ENCODE measurements around the gene PPP6R1.
A peak's percentile ranks its signal among the peaks of the same experiment; 100 is the strongest.

PPP6R1 gene, protein sequence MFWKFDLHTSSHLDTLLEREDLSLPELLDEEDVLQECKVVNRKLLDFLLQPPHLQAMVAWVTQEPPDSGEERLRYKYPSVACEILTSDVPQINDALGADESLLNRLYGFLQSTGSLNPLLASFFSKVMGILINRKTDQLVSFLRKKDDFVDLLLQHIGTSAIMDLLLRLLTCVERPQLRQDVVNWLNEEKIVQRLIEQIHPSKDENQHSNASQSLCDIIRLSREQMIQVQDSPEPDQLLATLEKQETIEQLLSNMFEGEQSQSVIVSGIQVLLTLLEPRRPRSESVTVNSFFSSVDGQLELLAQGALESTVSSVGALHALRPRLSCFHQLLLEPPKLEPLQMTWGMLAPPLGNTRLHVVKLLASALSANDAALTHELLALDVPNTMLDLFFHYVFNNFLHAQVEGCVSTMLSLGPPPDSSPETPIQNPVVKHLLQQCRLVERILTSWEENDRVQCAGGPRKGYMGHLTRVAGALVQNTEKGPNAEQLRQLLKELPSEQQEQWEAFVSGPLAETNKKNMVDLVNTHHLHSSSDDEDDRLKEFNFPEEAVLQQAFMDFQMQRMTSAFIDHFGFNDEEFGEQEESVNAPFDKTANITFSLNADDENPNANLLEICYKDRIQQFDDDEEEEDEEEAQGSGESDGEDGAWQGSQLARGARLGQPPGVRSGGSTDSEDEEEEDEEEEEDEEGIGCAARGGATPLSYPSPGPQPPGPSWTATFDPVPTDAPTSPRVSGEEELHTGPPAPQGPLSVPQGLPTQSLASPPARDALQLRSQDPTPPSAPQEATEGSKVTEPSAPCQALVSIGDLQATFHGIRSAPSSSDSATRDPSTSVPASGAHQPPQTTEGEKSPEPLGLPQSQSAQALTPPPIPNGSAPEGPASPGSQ

DNA sequence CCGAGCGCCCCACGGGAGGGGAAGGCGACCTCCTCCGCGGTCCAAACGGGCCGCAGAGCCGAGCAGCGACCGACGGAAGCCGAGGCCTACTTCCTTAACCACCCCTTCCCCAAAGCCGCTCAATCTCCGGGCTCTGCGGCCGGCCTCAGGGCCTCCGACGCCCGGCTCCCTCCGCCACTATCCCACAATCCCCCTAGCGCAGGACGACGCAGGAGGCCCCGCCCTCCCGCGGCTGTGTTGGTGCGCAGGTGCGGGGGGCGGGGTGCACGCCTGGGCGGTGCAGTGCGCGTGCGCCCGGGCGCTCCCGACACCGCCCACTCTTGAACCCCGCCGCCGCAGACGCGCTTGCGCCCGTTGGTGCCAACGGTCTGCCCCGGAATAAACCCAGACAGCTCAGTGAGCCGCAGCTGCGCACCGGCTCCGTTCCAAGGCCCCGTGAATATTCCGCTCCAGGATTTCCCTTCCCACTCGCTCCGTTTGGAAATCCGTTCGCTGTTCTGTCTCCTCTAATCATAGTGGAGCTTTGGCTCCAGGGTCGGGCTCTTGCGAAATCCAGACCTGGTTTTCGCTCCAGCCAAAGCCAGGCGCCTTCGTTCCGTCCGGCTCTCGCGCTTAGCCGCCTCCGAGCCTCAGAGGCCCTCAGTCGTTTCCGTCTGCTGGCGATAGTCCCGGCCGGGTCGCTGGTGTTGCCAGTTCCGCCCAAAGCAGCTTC is at the start of gene PPP6R1:
TSS of gene PPP6R1 (minus strand) at position 190 of the 712 bp plus-strand sequence. CDS start 11,914 bp downstream, outside the sequence.
- DNase-seq = peak; percentile 98

DNA sequence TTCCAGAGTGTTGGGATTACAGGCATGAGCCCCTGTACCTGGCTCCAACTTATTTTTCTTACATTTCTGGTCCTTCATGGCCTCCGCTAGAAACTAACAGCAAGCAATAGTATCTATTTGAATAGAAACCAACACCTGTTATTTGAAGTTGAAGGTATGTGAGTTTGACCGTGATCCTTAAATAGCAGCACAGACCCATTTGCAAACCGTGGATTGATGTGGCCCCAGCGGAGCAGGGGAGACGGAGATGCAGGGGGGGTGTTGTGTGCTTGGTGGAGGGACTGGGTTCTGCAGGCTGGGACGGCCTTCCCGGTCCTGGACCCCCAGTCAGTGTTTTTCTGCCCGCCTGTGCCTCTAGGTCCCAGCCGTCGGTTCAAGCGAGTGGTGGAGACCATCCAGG is 49.5 kb upstream of the PPP6R1 start:
- no peak for DNase-seq

DNA sequence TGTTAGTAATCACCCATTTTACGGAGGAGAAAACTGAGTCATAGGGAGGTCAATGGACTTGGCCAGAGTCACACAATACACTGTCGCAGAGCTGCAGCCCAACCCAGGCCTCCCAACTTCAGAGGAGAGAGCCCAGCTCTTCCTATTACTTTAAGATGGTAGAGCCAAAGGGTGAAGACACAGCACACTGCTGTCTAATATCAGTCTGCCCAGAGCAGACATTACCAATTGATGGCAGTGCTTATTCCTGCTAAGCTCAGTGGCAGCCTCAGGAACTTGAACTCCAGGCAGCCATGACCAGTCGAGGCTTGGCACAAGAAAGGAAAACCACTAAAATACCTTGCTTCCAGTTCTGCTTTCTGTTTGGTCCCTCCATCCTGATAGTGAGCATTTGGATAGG is 47.9 kb upstream of the PPP6R1 start:
- DNase-seq = no peak

DNA sequence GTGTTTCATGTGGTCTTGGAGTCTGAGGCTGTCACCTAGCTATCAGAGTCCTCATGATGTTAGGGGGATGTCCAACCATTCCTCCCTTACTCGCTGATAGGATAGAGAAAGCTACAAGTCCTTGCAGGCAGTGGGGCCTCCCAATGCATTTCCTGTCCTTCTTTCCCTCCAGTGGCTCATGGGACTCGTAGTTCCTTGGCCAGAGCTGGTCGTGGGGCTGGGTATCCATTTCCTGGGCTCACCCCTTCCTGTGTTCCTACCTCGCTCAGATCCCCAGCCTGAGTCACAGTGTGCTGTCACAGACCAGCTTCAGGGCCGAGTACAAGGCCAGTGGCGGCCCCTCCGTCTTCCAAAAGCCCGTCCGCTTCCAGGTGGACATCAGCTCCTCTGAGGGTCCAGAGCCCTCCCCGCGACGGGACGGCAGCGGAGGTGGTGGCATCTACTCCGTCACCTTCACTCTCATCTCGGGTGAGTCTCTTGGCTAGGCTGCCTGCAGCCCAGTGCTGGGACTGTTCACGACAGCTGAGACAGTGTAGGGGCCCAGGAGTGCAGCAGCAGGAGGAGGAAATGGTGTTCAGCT is 47.3 kb upstream of the PPP6R1 start:
- no peak for DNase-seq

DNA sequence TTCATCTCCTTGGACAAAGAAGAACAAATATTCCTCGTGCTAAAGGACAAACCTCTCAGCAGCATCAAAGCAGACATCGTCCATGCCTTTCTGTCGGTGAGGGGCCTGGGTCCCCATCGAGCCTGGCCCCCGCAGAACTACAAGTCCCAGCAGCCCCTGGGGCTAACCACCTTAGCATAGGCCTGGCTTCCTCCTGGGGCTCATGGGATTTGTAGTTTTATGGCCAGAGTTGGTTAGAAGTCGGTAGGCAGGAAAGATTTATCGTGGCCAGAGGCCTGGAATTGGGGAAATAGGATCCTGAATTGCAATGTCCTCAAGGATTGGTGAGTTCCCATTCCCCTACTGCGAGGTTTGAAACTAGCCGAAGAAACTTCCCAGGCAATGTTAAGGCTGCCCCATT is 46.7 kb upstream of the PPP6R1 start:
- DNase-seq = peak; percentile 22

DNA sequence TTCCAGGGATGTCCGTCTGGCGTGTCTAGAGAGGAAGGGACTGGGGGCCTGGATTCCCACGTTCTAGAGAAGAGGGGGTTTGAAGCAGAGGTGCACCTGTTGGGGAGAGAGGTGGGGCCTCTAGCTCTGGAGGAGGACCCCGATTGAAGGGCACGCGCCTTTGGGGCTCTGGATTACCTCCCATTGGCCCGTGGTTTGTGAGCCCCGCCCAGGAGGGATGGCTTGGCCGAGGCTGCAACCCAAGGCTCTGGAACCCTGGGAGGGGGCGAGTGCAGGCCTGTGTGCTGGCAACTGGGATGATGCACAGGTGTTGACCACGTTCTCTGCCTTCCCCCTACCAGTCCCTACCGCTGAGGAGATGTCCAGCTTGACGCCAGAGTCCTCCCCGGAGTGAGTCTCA is 46.2 kb upstream of the PPP6R1 start:
- no peak for DNase-seq

DNA sequence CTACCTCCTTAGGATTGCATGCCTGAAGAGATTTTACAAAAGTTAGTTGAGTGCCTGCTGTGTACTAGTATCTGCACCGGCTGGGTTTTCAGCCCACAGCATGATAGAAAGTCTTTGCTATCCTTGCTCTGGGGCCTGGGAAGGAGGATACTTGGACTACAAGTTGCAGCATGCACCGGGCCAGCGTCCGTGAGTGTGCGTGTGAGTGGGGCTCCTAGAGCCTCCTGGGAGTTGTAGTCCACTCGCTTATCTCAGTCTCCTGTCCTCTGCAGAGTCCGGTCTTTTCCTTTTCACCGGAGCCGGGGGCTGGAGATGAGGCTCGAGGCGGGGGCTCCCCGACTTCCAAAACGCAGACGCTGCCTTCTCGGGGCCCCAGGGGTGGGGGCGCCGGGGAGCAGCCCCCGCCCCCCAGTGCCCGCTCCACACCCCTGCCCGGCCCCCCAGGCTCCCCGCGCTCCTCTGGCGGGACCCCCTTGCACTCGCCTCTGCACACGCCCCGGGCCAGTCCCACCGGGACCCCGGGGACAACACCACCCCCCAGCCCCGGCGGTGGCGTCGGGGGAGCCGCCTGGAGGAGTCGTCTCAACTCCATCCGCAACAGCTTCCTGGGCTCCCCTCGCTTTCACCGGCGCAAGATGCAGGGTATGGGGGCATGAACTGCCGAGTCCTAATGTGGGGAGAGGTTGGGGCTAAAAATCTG is 45.6 kb upstream of the PPP6R1 start:
- peak; percentile 7 for DNase-seq

DNA sequence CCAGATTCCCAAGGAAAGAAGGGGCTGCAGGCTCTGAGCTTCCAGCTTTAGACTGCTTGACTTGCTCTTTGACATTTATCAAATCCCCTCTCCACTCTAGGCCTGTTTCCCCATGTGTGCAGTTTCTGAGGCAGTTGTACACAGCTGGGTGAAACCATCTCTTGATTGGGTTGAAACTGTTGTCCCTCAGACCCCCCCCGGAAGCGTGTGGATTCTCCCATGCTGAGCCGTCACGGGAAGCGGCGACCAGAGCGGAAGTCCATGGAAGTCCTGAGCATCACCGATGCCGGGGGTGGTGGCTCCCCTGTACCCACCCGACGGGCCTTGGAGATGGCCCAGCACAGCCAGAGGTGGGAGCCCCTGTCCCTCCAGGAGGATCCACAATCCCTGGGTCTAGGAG is 44.7 kb upstream of the PPP6R1 start:
- DNase-seq = no peak

DNA sequence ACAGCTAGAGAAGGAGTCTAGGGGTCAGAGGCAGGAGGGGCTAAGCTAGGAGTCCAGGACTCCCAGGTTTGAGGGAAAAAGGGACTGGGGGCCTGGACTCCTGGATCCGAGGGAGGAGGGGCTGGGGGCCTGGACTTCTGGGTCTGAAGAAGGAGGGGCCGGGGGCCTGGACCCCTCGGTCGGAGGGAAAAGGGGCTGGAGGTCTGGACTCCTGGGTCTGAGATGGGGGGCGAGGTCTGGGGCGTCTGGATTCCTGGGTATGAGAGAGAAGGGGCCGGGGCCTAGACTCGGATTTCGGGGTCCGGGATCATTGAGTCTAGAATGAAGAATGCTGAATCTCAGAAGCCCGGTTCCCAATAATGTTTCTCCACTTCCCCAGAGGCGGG is 43.5 kb upstream of the PPP6R1 start:
- no peak for DNase-seq

DNA sequence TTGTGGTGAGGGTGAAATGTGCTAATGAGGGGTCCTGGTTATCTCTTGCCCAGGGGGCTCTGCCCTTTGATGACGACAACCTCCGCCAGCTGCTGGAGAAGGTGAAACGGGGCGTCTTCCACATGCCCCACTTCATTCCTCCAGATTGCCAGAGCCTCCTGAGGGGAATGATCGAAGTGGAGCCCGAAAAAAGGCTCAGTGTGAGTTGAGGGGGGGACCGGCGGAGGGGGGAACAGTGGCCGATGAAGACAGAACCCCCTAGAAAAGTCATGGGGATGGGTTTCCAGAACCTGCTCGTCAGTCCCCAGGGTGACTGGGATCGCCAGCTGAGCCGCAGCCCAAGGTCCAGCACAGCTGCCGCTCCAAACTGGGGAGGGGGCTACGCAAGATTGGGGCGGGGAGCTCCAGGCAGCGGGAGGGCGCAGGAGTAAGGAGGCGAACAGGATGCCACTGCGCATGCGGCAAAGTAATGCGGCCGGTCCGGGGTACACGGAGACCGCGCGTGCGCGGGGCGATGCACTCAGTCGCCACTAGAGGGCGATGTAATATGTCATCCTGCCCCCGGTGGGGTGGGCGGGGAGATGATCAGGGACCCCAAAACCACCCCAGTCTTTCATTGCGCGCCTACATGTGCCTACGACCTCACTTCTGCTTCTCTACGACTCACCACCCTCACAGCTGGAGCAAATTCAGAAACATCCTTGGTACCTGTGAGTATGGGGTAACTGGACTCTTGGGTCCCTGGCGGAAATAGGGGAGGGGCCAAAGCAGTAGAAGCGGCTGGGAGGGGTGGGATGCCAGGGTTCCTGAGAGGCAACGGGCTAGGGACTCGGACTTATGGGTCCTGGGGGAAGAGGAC is 42.9 kb upstream of the PPP6R1 start:
- peak; percentile 61 for DNase-seq

DNA sequence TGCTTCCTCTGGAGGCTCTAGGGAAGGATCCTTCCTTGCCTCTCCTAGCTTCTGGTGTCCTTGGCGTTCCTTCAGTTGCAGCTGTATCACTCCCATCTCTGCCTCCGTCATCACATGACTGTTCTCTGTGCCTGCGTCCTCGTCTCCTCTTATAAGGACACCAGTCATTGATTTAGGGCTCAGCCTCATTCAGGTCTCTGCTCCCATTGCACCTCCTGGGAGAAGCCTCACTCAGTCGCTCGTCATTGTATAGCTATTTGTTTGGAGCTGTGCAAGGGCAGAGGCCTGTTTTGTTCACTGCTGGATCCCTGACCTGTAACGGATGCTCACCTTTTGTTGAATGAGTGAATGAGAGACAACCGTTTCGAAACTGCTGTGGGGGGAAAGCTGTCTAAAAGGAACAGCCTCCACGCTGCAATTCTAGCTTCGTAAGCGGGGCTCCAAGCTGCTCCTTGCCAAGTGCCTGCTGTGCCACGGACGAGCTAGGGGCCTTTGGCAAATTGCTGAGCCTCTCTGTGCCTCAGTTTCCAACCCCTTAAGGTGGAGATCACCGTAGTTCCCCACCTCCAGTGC is 42.2 kb upstream of the PPP6R1 start:
- no peak for DNase-seq

DNA sequence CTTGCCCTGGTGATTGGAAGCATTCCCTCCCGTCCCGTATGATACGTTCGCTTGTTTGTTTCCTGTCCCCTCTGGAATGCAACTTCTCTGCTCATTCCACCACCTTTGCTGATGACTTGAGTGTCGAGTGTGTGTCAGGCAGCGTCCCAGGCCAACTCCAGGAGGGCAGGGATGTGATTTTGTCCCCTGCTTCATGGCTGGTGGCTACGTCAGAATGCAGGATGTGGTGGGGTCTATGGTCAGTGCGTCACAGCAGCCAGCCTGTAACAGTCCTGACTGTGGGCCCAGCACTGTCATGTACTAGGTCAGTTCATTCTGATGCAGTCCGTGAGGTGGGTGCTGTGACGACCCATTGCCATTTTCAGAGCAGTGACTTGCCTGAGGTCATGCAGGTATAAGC is 41.2 kb upstream of the PPP6R1 start:
- DNase-seq = no peak

DNA sequence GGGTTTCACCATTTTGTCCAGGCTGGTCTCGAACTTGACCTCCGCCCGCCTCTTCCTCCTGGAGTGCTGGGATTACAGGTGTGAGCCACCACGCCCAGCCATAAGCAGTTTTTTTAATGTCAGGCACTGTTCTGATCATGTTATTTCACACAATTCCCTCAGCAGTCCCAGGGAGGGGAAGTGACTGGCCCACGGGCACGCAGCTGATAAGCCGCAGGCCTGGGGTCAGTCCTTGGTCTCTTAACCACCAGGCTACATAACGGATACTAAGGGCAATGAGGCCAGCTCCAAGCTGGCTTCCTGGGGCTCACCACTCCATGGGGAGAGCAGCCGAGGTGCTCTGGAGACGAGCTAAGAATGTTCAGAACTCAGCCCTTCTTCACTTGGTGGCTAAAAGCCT is 38.5 kb upstream of the PPP6R1 start:
- DNase-seq = no peak

DNA sequence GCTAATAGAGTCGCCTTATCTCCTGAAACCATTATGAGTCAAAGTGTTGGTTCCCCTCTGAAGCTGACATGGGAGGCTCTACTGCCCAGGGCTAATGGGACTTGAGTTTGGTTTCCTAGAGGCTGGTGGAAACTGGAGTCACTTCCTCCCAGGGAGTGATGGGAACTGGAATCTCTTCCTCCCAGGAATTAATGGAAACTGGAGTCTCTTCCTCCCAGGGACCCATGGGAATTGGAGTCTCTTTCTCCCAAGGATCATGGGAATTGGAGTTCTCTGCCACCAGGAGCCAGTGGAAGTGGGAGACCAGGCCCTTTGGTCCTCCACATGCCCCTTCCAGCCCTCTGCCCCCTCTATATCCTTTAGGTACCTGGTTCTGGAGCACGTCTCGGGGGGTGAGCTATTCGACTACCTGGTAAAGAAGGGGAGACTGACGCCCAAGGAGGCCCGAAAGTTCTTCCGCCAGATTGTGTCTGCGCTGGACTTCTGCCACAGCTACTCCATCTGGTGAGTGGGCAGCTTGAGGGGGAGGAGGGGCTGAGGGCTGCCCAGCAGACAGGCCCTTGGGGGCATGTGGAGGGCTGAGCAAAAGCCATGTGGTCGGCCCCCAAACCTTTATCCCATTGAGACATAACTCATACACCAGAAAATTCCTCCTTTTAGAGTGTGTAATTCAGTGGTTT is 30.4 kb upstream of the PPP6R1 start:
- no peak for DNase-seq

DNA sequence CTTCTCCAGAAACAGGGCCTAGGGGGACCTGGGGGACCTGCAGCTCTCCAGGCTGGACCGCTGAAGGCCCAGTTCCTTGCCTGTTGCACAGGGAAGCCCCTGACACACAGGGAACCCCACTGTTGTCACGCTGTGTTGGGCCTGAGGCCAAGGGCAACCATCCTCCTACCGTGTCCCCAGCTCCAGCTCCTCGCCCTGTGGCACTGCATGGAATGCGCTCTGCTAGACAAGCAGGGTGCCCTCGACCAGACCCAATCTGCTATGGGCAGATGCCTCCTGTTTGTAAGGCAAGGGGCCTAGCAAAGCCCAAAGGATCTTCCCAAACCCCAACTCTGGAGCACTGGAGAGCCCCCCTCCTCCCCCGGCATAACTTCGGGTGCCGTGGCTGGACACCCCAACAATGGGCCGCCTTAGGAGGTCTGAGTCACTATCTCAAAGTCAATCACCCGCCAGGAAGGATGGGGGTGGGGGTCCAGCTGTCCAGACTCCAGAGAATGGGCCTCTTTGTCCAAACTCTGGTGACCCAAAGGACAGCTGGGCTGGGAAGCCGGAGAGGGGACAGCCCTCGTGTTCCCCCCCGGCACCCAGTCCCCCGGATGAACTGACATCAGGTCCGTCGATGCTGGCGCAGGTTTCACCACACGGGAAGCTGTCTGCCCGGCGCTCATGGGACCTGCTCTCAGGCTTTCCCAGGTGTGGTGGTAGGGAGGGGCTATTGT is 28.7 kb upstream of the PPP6R1 start:
- no peak for DNase-seq

DNA sequence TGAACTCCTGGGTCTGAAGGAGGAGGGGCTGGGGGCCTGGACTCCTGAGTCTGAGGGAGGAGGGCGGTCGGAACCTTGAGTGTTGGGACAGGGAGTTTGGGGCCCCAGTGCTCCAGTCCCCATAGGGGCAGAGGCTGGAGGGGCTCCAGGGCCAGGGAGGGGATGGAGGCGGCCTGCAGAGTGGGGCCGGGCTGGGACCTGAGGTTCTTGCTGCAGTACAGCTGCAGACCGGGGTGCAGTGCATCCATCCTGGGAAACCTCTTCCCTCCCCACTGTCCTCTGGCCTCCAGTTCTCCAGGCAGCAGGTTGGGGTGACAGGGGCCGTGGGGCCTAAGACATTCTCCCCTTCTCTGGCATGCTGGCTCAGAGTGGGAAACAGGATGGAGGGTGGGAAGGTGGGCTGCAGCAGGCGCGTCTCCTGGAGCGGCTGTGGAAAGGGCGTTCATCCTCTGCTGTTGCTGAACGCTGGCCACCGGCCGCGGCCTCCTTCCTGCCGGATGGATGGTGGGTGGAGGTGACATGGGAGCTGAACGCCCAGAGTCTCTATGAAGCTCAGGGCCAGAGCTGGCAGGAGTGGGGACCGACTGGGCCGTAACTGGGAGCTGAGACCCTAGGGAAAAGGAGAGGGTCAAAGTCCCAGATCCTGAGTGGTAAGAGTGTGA is 26.5 kb upstream of the PPP6R1 start:
- no peak for DNase-seq

DNA sequence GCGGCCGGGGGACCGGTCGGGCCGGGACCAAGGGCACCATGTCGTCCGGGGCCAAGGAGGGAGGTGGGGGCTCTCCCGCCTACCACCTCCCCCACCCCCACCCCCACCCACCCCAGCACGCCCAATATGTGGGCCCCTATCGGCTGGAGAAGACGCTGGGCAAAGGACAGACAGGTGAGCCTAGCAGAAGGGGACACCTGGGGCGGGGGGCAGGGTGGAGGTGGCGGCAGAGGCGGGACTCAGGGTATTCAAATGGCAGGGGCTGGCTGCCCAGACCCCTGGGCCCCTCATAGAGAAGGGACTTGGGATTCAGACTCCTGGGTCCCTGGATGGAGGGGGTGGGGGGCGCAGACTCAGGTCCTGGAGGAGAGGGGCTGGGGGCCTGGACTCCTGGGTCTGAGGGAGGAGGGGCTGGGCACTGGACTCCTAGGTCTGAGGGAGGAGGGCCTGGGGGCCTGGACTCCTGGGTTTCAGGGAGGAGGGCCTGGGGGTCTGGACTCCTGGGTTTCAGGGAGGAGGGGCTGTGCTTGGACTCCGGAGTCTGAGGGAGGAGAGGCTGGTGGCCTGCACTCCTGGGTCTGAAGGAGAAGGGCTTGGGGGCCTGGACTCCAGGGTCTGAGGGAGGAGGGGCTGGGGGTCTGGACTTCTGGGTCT is 25.7 kb upstream of the PPP6R1 start:
- DNase-seq = no peak

DNA sequence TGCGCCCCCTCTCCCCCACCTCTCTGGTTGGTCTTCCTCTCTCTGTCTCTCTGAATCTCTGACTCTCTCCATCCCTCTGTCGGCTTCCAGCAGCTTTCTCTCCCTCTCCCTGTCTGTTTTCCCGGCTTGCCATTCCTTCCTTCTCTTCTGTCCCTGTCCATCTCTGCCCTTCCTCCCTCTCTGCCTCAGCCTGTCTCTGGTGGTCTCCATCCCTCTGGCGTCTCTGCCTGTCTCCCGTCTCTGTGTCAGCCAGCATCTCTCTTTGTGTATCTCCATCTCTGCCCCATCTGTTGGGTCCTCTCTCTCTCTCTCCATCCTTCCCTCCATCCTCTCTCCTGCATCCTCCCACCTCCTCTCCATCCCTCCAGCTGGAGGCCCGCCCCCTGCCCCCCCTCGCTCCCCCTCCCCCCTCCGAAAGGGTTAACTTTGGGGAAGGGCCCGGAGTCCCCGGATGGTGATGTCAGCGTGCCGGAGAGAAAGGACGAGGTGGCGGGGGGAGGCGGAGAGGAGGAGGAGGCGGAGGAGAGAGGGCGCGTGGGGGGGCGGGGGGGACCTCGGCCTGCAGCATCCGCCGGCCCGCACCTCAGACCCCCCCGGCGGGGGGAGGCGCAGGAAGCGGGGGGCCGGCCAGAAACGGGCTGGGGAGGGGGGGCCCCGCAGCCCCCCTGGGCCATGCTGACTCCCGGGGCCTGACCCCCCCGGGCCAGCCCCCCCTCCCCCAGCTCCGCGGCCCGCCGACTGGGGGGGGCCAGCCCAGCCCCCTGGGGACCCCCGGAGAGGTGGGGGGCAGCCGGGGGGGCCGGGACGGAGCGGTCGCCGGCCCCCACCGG is 24.9 kb upstream of the PPP6R1 start, which contains the start of gene BRSK1:
TSS of gene BRSK1 (plus strand) at position 450 of the 830 bp plus-strand sequence. CDS start 446 bp downstream, outside the sequence.
- no peak for DNase-seq
